DOHH2 (cell line): ENCODE data around the gene CD27.

Experiments used
- H3F3A ChIP-seq: fragments of 200-600 bp; sonication (generic), shearing (Covaris generic); 2 replicates; pipeline ENCODE4 v1.6.0; 2016; ENCODE audit warnings: antibody characterized with exemption, mild to moderate bottlenecking; ENCODE audit not compliant: control insufficient read depth, insufficient read depth
- H3K27ac ChIP-seq: fragments of 200-600 bp; sonication (generic); 2 replicates; pipeline ENCODE4 v1.5.1; 2014; ENCODE audit warnings: low read depth, mild to moderate bottlenecking, low read length, moderate library complexity
- H3K27me3 ChIP-seq: fragments of 200-600 bp; sonication (generic); 2 replicates; pipeline ENCODE4 v1.6.1; 2014; ENCODE audit warnings: mild to moderate bottlenecking, low read length, mixed read lengths; ENCODE audit not compliant: control insufficient read depth
- H3K36me3 ChIP-seq: fragments of 200-600 bp; sonication (generic); 2 replicates; pipeline ENCODE4 v1.6.1; 2014; ENCODE audit warnings: mild to moderate bottlenecking, low read length, moderate library complexity, mixed read lengths; ENCODE audit not compliant: control insufficient read depth
- H3K4me1 ChIP-seq: fragments of 200-600 bp; sonication (generic); 2 replicates; pipeline ENCODE4 v1.6.1; 2014; ENCODE audit warnings: mild to moderate bottlenecking, low read length, mixed read lengths; ENCODE audit not compliant: control insufficient read depth
- H3K4me2 ChIP-seq: fragments of 200-600 bp; sonication (generic); 2 replicates; pipeline ENCODE4 v1.6.0; 2014; ENCODE audit warnings: mild to moderate bottlenecking, low read length, moderate library complexity
- H3K4me3 ChIP-seq: fragments of 200-600 bp; sonication (generic); 2 replicates; pipeline ENCODE4 v1.5.1; 2014; ENCODE audit warnings: mild to moderate bottlenecking, low read length, mixed read lengths
- H3K79me2 ChIP-seq: fragments of 200-600 bp; sonication (generic); 2 replicates; pipeline ENCODE4 v1.6.1; 2014; ENCODE audit warnings: mild to moderate bottlenecking, low read length, mixed read lengths; ENCODE audit not compliant: control insufficient read depth
- H3K9me2 ChIP-seq: fragments of 200-600 bp; sonication (generic); replicated peaks from 2 replicates; pipeline ENCODE4 v1.6.1; 2014; ENCODE audit warnings: mild to moderate bottlenecking, low read length, mixed read lengths; ENCODE audit not compliant: control insufficient read depth
- H3K9me3 ChIP-seq: fragments of 200-600 bp; sonication (generic); 2 replicates; pipeline ENCODE4 v1.6.1; 2014; ENCODE audit warnings: antibody characterized with exemption, low read length, mixed read lengths; ENCODE audit not compliant: control insufficient read depth, insufficient read depth
- H4K20me1 ChIP-seq: fragments of 200-600 bp; sonication (generic); 2 replicates; pipeline ENCODE4 v1.6.0; 2014; ENCODE audit warnings: low read depth, mild to moderate bottlenecking, antibody characterized with exemption, low read length, moderate library complexity; ENCODE audit not compliant: control insufficient read depth, insufficient read depth
- CTCF ChIP-seq: fragments of 200-600 bp; sonication (generic); IDR thresholded peaks from one replicate; pipeline ENCODE4 v1.5.1; 2014; ENCODE audit warnings: antibody characterized with exemption, mild to moderate bottlenecking, low read depth, low read length; ENCODE audit not compliant: poor library complexity, severe bottlenecking
- EZH2phosphoT487 ChIP-seq: fragments of 200-600 bp; sonication (generic); IDR thresholded peaks from 2 replicates; pipeline ENCODE4 v1.6.1; 2017; ENCODE audit warnings: borderline replicate concordance, mild to moderate bottlenecking, antibody characterized with exemption, low read length, moderate library complexity, mixed read lengths

CD27 gene

GRCh38 chr12:6423267-6424007, 21.3 kb upstream of the CD27 start:
- Histone ChIP-seq H3K4me2 (peak overlapping the region; percentile 90), H3K9me3 (no peaks in the 10 kb centered on the region), H3K4me3 (peak overlapping the region; percentile 60), H3K79me2 (no peaks in the 10 kb centered on the region), H3K36me3 (no peaks in the 10 kb centered on the region), H4K20me1 (no peaks in the 10 kb centered on the region), H3K4me1 (peaks cover 55% of the 10 kb centered on the region), H3F3A (peaks cover 42% of the 10 kb centered on the region), H3K9me2 (no peaks in the 10 kb centered on the region), H3K27ac (peak overlapping the region; percentile 98), H3K27me3 (peaks cover 3% of the 10 kb centered on the region; the same call in 1 of the 2 replicates)
- TF ChIP-seq EZH2phosphoT487 (no peak), CTCF (peak; percentile 87)

GRCh38 chr12:6424008-6424347, 20.8 kb upstream of the CD27 start:
- Histone ChIP-seq H3K79me2 (no peaks in the 10 kb centered on the region), H3K27me3 (peaks cover 3% of the 10 kb centered on the region; the same call in 1 of the 2 replicates), H3K4me1 (peaks cover 60% of the 10 kb centered on the region), H4K20me1 (no peaks in the 10 kb centered on the region), H3F3A (peaks cover 46% of the 10 kb centered on the region), H3K36me3 (no peaks in the 10 kb centered on the region), H3K9me3 (no peaks in the 10 kb centered on the region), H3K27ac (peak overlapping the region; percentile 98), H3K4me3 (peak overlapping the region; percentile 60), H3K9me2 (no peaks in the 10 kb centered on the region), H3K4me2 (peak overlapping the region; percentile 90)
- TF ChIP-seq EZH2phosphoT487 (no peak), CTCF (no peak)

- H3K79me2 ChIP-seq: no peaks in the 10 kb centered on the region
- no peaks in the 10 kb centered on the region for H3K9me2 ChIP-seq
- H3K4me3 ChIP-seq: peak overlapping the region; percentile 51
- H3K36me3 ChIP-seq: no peaks in the 10 kb centered on the region
- H3F3A ChIP-seq: peaks cover 51% of the 10 kb centered on the region
- H4K20me1 ChIP-seq: no peaks in the 10 kb centered on the region
- peaks cover 69% of the 10 kb centered on the region for H3K4me1 ChIP-seq
- H3K27me3 ChIP-seq: peaks cover 3% of the 10 kb centered on the region; the same call in 1 of the 2 replicates
- H3K4me2 ChIP-seq: peak overlapping the region; percentile 90
- TF ChIP-seq EZH2phosphoT487 (no peak), CTCF (no peak)
- peak overlapping the region; percentile 98 for H3K27ac ChIP-seq
- H3K9me3 ChIP-seq: no peaks in the 10 kb centered on the region
Measured at GRCh38 chr12:6424866-6425265, 19.9 kb upstream of the CD27 start.
